ENCODE measurements around the gene FTCD. TPM values are rescaled to one million over a fixed set of nuclear protein-coding genes. Genes with fewer than 3 reads are reported as not detected.

FTCD gene
- total RNA-seq, 1 donor from 2014 or later: 2.3 TPM

DNA sequence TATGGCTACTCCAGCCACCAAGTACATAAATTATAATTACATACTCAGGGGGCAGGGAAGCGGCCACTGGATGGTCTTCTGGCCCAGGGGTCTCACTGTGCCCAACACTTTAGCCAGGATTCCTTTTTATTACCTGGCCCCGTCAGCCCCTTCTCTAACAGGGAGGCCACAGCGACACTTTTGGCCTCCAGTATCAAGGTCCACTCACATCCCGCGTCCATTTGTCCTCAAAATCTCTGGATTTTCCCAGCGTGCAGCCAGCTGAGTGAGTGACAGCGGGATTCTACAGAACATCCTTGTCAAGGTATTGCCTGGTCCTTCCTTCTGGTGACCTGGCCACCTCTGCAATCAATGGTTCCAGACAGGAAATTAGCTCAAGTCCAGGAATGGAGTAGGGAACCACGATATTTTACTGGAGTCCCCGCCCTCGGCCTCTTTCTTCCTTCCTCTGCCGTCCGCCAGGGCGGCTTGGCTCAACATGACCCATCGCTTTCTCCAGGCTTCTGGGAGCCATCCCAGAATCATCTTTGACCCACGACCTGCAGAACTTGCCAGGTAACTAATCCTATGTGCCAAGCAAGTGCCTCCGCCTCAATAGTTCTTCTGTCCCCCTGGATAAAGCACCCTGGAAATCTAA is 60.2 kb downstream of the FTCD start:
- TF ChIP-seq, protein P1, sequence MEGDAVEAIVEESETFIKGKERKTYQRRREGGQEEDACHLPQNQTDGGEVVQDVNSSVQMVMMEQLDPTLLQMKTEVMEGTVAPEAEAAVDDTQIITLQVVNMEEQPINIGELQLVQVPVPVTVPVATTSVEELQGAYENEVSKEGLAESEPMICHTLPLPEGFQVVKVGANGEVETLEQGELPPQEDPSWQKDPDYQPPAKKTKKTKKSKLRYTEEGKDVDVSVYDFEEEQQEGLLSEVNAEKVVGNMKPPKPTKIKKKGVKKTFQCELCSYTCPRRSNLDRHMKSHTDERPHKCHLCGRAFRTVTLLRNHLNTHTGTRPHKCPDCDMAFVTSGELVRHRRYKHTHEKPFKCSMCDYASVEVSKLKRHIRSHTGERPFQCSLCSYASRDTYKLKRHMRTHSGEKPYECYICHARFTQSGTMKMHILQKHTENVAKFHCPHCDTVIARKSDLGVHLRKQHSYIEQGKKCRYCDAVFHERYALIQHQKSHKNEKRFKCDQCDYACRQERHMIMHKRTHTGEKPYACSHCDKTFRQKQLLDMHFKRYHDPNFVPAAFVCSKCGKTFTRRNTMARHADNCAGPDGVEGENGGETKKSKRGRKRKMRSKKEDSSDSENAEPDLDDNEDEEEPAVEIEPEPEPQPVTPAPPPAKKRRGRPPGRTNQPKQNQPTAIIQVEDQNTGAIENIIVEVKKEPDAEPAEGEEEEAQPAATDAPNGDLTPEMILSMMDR (IDR thresholded peaks at IDR 0.05): no peak

DNA sequence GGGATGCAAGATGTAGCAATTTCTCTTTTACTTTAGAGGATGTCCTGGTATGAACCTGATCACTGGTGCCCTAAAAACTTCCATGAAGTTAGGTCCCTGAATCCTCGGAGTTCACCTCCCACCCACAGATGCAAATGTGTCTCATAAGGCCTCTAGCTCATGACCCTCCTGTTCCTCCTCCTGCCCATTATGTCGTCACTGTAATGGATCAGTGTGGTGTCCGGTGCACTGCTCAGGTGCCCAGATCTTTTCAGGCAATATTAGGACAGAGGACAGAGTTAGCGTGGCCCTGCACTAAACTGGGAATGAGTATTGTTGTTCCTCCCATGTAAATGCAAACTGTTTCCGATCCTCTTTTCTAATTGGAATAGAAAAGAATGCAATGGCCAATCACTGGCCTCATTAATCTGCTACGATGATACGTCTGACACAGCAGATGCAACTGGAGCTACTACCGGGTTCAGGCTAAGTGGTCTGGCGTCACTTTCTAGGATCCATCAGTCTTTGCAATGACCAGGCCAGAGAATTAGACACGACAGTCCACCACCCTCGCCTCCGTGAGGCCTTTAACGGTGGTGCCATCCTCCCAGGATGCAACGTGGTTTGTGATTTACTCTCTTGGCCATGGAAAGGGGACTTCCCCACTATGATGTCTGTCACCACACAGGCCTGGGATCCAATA is 60.8 kb downstream of the FTCD start:
- Mint-ChIP-seq H3K4me3 (ENCODE audit: unreplicated experiment) (no peak overlapping the region), H3K27ac (ENCODE audit: unreplicated experiment) (no peak overlapping the region), H3K4me1 (ENCODE audit: unreplicated experiment) (peaks cover 17% of the 10 kb centered on the region), H3K27me3 (ENCODE audit: unreplicated experiment) (no peaks in the 10 kb centered on the region), H3K9me3 (ENCODE audit: unreplicated experiment) (no peaks in the 10 kb centered on the region), H3K36me3 (ENCODE audit: unreplicated experiment) (no peaks in the 10 kb centered on the region)
- TF ChIP-seq, protein P1 (IDR thresholded peaks at IDR 0.05): no peak
- peak; percentile 60 for DNase-seq (ENCODE audit: extremely low spot score, unreplicated experiment)

More for the DNA sequence above, 60.2 kb downstream of the FTCD start:
- H3K4me3 Mint-ChIP-seq (ENCODE audit: unreplicated experiment): no peak overlapping the region
- no peaks in the 10 kb centered on the region for H3K27me3 Mint-ChIP-seq (ENCODE audit: unreplicated experiment)
- no peaks in the 10 kb centered on the region for H3K9me3 Mint-ChIP-seq (ENCODE audit: unreplicated experiment)
- peak; percentile 59 for DNase-seq (ENCODE audit: extremely low spot score, unreplicated experiment)
- peaks cover 23% of the 10 kb centered on the region for H3K4me1 Mint-ChIP-seq (ENCODE audit: unreplicated experiment)
- H3K27ac Mint-ChIP-seq (ENCODE audit: unreplicated experiment): no peak overlapping the region
- no peaks in the 10 kb centered on the region for H3K36me3 Mint-ChIP-seq (ENCODE audit: unreplicated experiment)

GRCh38 chr21:46093668-46094400 is 61.5 kb downstream of the FTCD start:
- TF ChIP-seq, protein P1 (IDR thresholded peaks at IDR 0.05): no peak
- Mint-ChIP-seq H3K4me1 (ENCODE audit: unreplicated experiment) (peaks cover 13% of the 10 kb centered on the region), H3K9me3 (ENCODE audit: unreplicated experiment) (peaks cover 1% of the 10 kb centered on the region), H3K4me3 (ENCODE audit: unreplicated experiment) (no peak overlapping the region), H3K27ac (ENCODE audit: unreplicated experiment) (no peak overlapping the region), H3K36me3 (ENCODE audit: unreplicated experiment) (no peaks in the 10 kb centered on the region), H3K27me3 (ENCODE audit: unreplicated experiment) (no peaks in the 10 kb centered on the region)
- DNase-seq (ENCODE audit: extremely low spot score, unreplicated experiment): peak; percentile 83

DNA sequence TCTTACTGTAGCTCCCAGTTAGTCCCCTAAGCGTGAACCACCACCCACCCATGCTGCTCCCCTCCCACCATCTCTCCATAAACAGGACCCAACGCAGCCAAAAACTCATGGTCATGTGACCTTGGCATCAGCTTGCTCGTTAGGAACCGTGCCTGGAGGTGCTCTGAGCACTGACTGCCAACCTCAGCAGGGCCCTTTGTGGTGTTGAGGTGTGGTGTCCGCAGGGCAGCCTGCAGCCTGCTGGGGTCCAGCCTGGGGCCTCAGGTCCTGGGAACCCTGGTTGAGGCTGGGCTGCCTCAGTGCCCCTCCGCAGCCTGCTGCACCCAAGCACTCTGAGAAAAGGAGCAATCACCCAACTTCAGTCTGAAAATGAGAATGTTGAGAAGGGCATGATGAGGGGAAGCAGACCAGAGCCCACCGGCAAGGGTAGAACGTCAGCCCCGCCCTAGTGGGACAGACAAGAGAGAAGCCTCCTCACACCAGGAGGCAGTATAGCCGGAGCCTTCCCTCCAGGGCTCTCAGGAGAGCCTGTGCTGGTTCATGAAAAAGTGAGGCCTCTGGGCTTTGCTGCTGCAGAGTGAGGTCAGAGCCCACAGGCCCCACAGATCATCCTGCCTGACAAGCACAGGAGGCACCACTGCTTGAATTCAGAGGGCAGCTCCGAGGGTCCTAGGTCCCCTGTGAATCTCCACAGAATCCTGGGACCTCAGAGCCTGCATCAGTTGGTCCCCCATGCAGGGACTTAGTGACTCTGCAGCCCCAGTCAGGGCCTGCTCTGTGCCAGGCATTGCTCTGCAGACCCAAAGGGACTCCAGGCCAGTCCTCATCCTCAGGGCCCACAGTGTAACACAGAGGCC is 62.3 kb downstream of the FTCD start:
- Mint-ChIP-seq H3K27ac (ENCODE audit: unreplicated experiment) (peak overlapping the region; percentile 89), H3K27me3 (ENCODE audit: unreplicated experiment) (no peaks in the 10 kb centered on the region), H3K4me3 (ENCODE audit: unreplicated experiment) (no peak overlapping the region), H3K36me3 (ENCODE audit: unreplicated experiment) (peaks cover 8% of the 10 kb centered on the region), H3K4me1 (ENCODE audit: unreplicated experiment) (peaks cover 13% of the 10 kb centered on the region), H3K9me3 (ENCODE audit: unreplicated experiment) (peaks cover 9% of the 10 kb centered on the region)
- TF ChIP-seq, protein P1 (IDR thresholded peaks at IDR 0.05): no peak
- DNase-seq (ENCODE audit: extremely low spot score, unreplicated experiment): peak; percentile 79

Measured in osteocyte (in vitro differentiated cells).